Hematopoietic multipotent progenitor cell treated with erythropoietin and hydrocortisone succinate and interleukin-3 and kit ligand, for 4 days (in vitro differentiated cells): ENCODE results near the gene RPRML.
A peak's percentile ranks its signal among the peaks of the same experiment; 100 is the strongest.

ENCODE experiments used
- DNase-seq: peaks from one replicate; pipeline ENCODE4 v3.0.0-alpha.2; 2015

Gene RPRML

GRCh38 chr17:46943501-46944393, 35.3 kb downstream of the RPRML start:
- peak; percentile 62 for DNase-seq

- no peak for DNase-seq
Observed at GRCh38 chr17:46943218-46943500, 35.9 kb downstream of the RPRML start.

- DNase-seq, result peak; percentile 82
Observed at GRCh38 chr17:46942441-46943217, 36.4 kb downstream of the RPRML start.

- DNase-seq, result peak; percentile 91
Observed at GRCh38 chr17:46940692-46941404, 38.2 kb downstream of the RPRML start.

- peak; percentile 88 for DNase-seq
Observed at GRCh38 chr17:46935658-46936266, 43.3 kb downstream of the RPRML start.

- no peak for DNase-seq
Observed at GRCh38 chr17:46931596-46931995, 47.5 kb downstream of the RPRML start.

- no peak for DNase-seq
Observed at GRCh38 chr17:46930051-46930450, 49.0 kb downstream of the RPRML start.

GRCh38 chr17:46929413-46929812, 49.6 kb downstream of the RPRML start:
- no peak for DNase-seq

- DNase-seq, result no peak
Observed at GRCh38 chr17:46928467-46929261, 50.4 kb downstream of the RPRML start.
